NOMO-1 (cell line): ENCODE data around the gene LIPI.
"Not testable (repeated sequence)": the region's sequence is repeated elsewhere in the genome, so short reads cannot be mapped to it uniquely, and the experiment has no call there.

Experiments
- DNase-seq, 2 experiments: peaks; one replicate each; lab custom pipeline; 2025; ENCODE audit not compliant: unreplicated experiment in 2 of 2; lab: John Stamatoyannopoulos, UW

The LIPI gene

DNA sequence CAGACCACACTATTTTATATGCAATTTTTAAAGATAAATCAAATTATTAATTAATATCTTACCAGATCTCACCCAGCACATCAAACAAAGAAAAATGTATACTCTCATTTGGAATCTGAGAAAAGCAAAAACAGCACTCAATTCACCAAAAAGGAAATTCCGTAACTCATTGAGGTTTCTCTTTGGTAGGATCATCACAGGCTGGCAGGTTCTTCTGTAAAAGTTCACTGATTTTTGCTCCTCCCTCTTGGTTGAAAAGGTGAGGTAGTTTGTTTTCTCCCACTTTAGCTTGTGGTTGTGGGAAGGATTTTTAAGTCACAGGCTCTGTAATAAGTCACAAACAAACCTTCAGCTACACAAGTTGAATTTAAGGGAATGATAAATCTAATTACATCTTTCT is at the start of gene LIPI:
TSS of gene LIPI (minus strand) at position 218 of the 400 bp plus-strand sequence. CDS start at position 108, 110 bp downstream.
- DNase-seq, result no peak

DNA sequence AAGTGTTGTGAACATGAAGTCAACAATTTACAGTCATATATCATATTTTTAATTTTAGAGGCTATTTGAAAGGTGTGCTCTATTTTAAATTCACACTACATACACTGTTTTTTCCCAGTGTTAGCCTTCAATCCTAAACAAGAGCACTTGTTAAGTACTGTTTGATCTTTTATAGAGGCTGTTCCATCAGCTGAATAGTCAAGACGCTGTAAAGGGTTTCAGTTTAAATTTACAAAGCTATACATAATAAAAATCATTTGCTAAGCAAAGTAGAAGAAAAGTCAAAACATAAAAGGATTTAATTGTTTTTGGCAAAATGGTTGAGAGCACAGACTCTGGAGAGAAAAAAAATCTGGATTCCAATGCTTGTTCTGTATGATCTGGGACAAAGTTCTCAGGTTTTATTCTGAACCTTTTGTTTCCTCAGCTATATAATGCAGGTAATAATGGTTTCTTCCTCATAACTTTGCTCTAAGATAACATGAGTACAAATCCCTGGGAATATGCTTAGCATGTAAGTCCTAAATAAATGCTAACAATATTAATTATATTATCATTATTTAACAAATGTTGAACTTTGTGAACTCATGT is 49.5 kb upstream of the LIPI start:
- no peak for DNase-seq

DNA sequence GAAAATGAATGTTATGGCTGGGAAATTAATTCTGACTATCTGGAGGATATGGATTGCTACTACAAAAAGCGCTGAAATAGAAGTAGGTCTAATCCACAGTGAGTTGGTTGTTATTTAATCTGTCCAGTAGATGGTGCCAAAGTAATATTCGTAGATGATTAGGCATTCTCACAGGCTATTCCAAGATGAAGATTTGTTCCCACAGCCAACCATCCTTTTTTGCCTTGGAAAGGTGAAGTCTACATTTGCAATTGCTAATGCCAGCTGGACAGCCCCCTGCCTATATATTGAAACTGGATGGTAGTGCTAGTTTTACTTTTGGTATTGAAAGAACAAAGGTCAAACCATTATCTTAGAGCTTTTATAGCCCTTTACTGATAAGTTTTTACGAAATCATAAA is 49.0 kb upstream of the LIPI start:
- peak in 1 of 2 experiments; percentile 33 for DNase-seq

- DNase-seq, result no peak
Measured at GRCh38 chr21:14251336-14251735, 40.6 kb upstream of the LIPI start.

DNA sequence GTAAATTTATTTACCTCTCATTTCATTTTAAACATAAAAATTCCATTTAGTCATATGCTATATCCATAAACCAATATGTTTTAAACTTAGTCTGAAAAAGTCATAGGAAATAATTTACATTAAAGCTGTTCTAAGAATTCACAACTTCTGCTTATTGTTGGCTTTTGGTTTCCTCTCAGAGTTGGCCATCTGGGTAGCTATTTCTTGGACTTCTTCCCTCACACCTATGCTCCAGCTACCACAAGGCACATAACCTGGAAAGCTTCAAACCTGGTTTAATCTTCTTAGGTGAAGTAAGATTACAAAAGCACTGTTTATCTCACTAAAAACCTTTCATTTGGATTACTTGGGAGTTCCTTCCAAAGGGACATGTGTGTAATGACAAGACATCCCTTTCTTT is 35.0 kb upstream of the LIPI start:
- no peak for DNase-seq

- DNase-seq, result no peak
Measured at GRCh38 chr21:14244911-14245310, 34.2 kb upstream of the LIPI start.

DNA sequence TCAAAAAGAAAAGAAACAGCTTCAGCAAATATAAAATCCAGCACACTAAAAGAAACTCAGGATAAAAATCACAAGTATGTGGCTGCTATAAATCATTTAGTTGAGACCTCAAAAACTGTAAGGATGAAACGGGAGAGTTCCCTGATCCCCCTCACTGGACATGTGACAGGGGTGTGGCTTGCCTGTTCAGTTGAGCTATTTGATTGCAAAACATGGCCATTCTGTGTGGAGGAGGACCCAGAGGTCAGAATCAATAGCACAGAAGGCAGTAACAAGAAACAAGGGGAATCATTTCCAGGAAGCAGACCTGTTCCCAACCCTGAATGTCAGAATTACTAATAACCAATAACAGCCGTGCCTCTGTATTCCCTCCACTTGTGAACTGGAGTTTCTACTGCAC is 33.1 kb upstream of the LIPI start:
- no peak for DNase-seq

- no peak for DNase-seq
Measured at GRCh38 chr21:14243461-14243860, 32.7 kb upstream of the LIPI start.

DNA sequence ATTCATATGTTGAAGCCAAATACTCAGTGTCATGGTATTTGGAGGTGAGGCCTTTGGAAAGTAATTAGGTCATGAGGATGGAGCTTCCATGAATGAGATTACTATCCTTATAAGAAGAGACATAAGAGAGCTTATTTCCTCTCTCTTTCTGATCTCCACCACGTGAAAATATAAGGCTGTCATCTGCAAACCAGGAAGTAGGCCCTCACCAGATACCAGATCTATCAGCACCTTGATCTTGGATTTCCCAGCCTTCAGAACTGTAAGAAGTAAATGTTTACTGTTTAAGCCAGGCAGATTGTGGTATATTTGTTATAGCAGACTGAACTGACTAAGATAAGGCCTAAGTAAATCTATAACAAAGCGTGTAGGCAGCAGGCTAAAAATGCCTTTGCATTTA is 30.5 kb upstream of the LIPI start:
- DNase-seq, result peak; percentile 49 to 79

GRCh38 chr21:14239281-14239680 is 28.5 kb upstream of the LIPI start:
- DNase-seq, result peak in 1 of 2 experiments; percentile 63

DNA sequence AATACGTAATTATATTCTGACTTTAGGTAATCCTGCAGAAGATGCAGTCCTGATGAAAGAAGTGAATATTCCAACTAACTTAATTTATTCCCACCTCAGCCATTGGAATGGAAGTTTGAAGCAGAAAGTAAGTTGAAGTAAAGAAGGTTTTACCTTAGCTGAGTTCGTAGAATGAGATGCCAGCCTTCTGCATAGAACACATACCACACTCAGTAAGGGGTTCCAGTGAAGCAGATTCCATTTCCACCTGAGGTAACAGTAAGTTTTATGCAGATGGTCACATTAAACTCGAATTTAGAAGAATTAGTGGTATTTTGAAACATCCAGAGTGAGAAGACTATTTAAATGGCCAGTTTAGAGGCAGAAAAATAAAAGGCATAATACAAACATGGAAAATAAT is 25.4 kb upstream of the LIPI start:
- DNase-seq, result no peak

DNA sequence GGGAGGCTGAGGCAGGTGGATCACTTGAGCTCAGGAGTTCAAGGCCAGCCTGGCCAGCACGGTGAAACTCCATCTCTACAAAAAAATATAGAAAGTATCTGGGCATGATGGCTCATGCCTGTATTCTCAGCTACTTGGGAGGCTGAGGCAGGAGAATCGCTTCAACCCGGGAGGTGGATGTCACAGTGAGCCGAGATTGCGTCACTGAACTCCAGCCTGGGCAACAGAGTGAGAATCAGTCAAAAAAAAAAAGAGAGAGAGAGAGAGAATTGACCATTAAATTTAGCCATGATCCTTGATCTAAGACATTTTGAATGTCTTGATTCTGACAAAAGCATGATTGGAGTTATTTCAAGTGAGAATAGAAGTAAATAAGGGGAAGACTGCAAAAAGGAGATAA is 24.3 kb upstream of the LIPI start:
- no peak for DNase-seq

- no peak for DNase-seq
Measured at GRCh38 chr21:14229399-14229798, 18.6 kb upstream of the LIPI start.

- DNase-seq, result no peak
Measured at GRCh38 chr21:14223365-14223764, 12.6 kb upstream of the LIPI start.

DNA sequence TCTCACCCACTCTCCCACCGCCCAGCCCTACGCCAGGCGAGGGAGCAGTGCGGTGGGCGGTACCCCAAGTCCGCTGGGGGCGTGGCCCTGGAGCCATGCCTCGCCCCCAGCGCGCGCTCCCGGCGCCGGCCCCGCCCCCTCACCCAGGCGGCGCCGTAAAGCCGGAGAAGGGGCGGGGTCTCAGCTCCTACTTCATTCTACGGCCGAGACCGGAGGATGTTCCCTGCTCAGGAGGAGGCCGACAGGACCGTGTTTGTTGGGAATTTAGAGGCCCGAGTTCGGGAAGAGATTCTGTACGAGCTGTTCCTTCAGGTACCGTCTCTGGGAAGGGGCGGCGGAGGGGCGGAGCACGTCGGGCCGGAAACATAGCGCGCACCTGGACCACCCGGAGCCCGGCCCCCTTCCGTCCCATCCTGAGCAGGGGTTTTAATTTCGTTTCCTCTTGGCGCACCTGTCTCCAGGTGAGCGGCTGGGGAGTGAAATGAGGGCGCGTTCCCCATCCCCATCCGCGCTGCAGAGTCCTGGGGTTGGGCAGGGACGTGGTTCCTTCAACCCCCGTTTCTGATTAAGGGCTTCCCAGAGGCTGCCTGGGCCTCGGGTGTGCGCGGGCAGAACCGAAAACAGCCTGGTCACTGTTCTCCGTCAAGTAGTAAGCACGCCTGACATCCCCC is 5.4 kb upstream of the LIPI start, which contains the start of gene RBM11:
TSS of gene RBM11 (plus strand) at position 187 of the 671 bp plus-strand sequence. CDS start at position 217, 30 bp downstream.
- DNase-seq, result peak; percentile 58 to 73

GRCh38 chr21:14213164-14213563 is 2.4 kb upstream of the LIPI start:
- no peak for DNase-seq

- DNase-seq, result no peak
Measured at GRCh38 chr21:14206222-14206621, 4.5 kb downstream of the LIPI start.

- DNase-seq, result not testable (repeated sequence)
Measured at GRCh38 chr21:14166463-14167223, 44.1 kb downstream of the LIPI start.

- DNase-seq, result no peak
Measured at GRCh38 chr21:14143999-14144398, 66.8 kb downstream of the LIPI start.

DNA sequence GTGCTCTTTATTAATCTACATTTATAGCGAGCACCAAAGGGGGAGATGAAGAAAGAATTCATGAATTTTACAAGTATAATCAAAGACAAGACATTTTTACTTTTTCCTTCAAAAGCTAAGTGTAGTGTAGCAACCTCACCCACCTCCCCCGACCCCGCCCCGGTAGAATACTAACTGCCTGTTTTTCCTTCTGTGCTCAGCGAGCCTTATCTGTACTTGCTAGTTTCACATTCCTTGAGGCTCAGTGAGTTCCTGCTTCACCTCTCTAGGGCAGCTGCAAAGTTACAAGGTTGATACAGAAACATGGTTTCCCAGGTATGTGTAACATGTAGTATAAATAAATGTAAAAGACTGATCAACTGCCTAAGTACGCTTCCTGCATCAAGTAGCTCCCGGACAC is 86.5 kb downstream of the LIPI start:
- DNase-seq, result no peak

DNA sequence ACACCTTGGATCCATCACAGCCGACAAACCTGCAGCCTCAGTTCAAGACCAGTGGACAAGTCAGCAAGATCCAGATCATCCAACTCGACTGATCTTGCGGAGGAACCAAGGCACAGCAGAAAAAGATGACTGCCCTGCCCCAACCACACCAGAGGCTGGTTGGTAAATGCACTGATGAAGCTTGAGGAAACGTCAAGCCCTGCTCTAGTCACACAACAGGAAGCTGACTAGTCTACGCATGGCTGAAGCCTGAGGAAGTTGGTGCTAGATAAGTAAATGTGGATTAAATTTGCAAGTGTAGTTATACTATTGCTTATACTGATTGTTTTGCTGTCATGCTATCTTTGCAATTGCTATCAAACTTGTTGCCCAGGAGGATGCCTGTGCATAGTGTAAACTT is 89.0 kb downstream of the LIPI start:
- no peak for DNase-seq
